ENCODE data around the gene TNRC6B.

DNA sequence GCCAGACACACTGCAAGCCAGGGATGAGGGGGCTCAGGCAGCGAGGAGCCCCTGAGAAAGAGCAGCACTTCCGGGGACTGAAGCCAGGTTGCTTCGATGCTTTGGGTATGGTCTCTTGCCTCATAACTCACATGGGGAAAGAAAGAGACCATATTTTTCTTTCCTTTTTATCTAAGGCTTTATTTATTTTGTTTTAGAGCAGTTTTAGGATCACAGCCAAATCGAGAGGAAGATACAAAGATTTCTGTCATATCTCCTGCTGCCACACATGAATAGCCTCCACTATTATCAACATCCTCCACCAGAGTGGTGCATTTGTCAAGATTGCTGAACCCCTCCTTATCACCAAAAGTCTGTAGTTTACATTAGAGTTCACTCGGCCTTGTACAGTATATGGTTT is 144.3 kb downstream of the TNRC6B start:
- TF ChIP-seq, protein P1, sequence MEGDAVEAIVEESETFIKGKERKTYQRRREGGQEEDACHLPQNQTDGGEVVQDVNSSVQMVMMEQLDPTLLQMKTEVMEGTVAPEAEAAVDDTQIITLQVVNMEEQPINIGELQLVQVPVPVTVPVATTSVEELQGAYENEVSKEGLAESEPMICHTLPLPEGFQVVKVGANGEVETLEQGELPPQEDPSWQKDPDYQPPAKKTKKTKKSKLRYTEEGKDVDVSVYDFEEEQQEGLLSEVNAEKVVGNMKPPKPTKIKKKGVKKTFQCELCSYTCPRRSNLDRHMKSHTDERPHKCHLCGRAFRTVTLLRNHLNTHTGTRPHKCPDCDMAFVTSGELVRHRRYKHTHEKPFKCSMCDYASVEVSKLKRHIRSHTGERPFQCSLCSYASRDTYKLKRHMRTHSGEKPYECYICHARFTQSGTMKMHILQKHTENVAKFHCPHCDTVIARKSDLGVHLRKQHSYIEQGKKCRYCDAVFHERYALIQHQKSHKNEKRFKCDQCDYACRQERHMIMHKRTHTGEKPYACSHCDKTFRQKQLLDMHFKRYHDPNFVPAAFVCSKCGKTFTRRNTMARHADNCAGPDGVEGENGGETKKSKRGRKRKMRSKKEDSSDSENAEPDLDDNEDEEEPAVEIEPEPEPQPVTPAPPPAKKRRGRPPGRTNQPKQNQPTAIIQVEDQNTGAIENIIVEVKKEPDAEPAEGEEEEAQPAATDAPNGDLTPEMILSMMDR (conservative IDR thresholded peaks at IDR 0.05 in 1 of 2, IDR thresholded peaks at IDR 0.05 in 1 of 2; ENCODE audit: low read depth in 1 of 2, low read length in 2 of 2) = no peak
- TF ChIP-seq EZH2 (IDR thresholded peaks at IDR 0.05; ENCODE audit: low read length, missing control alignments) = no peak

Measured in fibroblast of lung (primary cell).